ENCODE data around the gene CASP8AP2.
A peak's percentile ranks its signal among the peaks of the same experiment; 100 is the strongest.
"Not testable (repeated sequence)": the region's sequence is repeated elsewhere in the genome, so short reads cannot be mapped to it uniquely, and the experiment has no call there.

Gene CASP8AP2

GRCh38 chr6:89829472-89830169 lies at the start of gene CASP8AP2:
TSS of gene CASP8AP2 (plus strand) at chr6:89829880.
- Histone ChIP-seq H3K9me3 (ENCODE audit: low read length) (no peaks in the 10 kb centered on the region), H3K36me3 (ENCODE audit: insufficient read depth, low read length) (peaks cover 25% of the 10 kb centered on the region), H3F3A (ENCODE audit: insufficient read depth, low read length) (peaks cover 5% of the 10 kb centered on the region; the same call in 1 of the 2 replicates), H2AFZ (ENCODE audit: low read length) (peak within 1 kb of the TSS; percentile 37; the same call in 1 of the 2 replicates), H3K4me3 (ENCODE audit: low read depth, low read length, poor library complexity, severe bottlenecking) (peak within 1 kb of the TSS; percentile 80), H3K27ac (ENCODE audit: low read depth, low read length, poor library complexity, severe bottlenecking) (peak within 1 kb of the TSS; percentile 74), H3K9me2 (ENCODE audit: low read depth, low read length) (no peaks in the 10 kb centered on the region), H3K27me3 (ENCODE audit: insufficient read depth, low read length) (no peaks in the 10 kb centered on the region), H3K4me1 (ENCODE audit: insufficient read depth, low read length, severe bottlenecking) (peaks cover 15% of the 10 kb centered on the region), H4K20me1 (ENCODE audit: insufficient read depth, low read length) (no peaks in the 10 kb centered on the region), H3K9ac (ENCODE audit: low read length) (peak within 1 kb of the TSS; percentile 89), H3K4me2 (ENCODE audit: low read length) (peak within 1 kb of the TSS; percentile 80), H3K79me2 (ENCODE audit: insufficient read depth, low read length) (peaks cover 13% of the 10 kb centered on the region)
- TF ChIP-seq EZH2 (IDR thresholded peaks at IDR 0.05; ENCODE audit: borderline replicate concordance, low read length) (no peak), CTCF (IDR thresholded peaks at IDR 0.05; ENCODE audit: low read length) (no peak)

DNA sequence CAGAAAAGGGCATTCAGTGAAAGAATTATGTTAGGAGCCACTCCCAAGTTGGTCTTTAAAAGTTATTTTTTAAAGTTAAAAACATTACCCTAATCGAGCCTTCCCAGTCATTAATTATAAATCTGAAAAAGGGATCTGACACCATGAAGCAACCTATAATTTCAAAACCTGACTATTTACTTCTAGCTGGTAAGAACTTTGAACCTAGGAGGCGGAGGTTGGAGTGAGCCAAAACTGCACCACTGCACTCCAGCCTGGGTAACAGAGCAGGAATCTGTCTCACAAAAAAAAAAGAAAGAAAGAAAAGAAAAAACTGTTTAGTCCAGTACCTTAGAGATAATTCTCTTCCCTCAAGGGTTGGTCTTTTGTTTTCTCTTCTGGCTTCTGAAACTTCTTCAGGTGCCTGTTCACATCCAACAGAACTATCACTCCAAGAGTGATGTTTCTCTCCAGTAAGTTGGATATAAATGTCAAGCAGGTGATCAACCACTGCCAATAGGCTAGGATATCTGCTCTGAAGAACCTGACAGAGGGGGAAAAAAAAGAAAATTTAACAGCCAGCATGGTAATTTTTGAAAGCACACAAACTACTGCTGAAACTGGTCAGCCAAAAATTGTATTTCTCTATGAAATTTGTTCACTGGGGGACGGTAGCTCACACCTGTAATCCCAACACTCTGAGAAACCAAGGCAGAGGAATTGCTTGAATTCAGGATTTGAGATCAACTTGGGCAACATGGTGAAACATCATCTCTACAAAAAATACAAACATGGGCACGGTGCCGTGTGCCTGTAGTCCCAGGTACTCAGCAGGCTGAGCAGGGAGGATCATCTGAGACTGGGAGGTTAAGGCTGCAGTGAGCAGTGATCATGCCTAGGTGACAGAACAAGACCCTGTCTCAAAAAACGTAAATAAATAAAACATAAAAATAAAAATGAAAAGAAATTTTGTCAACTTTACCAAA lies 48.3 kb upstream of the CASP8AP2 start:
- Histone ChIP-seq H3K4me1 (ENCODE audit: insufficient read depth, low read length, severe bottlenecking) (no peaks in the 10 kb centered on the region), H3K36me3 (ENCODE audit: insufficient read depth, low read length) (peaks cover 88% of the 10 kb centered on the region), H3K4me3 (ENCODE audit: low read depth, low read length, poor library complexity, severe bottlenecking) (no peak overlapping the region), H4K20me1 (ENCODE audit: insufficient read depth, low read length) (no peaks in the 10 kb centered on the region), H2AFZ (ENCODE audit: low read length) (no peak overlapping the region), H3K79me2 (ENCODE audit: insufficient read depth, low read length) (no peaks in the 10 kb centered on the region), H3K27me3 (ENCODE audit: insufficient read depth, low read length) (no peaks in the 10 kb centered on the region), H3K9me3 (ENCODE audit: low read length) (peaks cover 4% of the 10 kb centered on the region; the same call in 1 of the 2 replicates), H3K4me2 (ENCODE audit: low read length) (no peak overlapping the region), H3K9me2 (ENCODE audit: low read depth, low read length) (no peaks in the 10 kb centered on the region), H3K27ac (ENCODE audit: low read depth, low read length, poor library complexity, severe bottlenecking) (no peak overlapping the region), H3F3A (ENCODE audit: insufficient read depth, low read length) (no peaks in the 10 kb centered on the region), H3K9ac (ENCODE audit: low read length) (no peak overlapping the region)
- TF ChIP-seq EZH2 (IDR thresholded peaks at IDR 0.05; ENCODE audit: borderline replicate concordance, low read length) = no peak
- TF ChIP-seq CTCF (IDR thresholded peaks at IDR 0.05; ENCODE audit: low read length) = no peak

GRCh38 chr6:89782222-89782621 lies 47.5 kb upstream of the CASP8AP2 start:
- Histone ChIP-seq H3K79me2 (ENCODE audit: insufficient read depth, low read length) (no peaks in the 10 kb centered on the region), H2AFZ (ENCODE audit: low read length) (no peak overlapping the region), H3K4me2 (ENCODE audit: low read length) (no peak overlapping the region), H3K4me3 (ENCODE audit: low read depth, low read length, poor library complexity, severe bottlenecking) (no peak overlapping the region), H3K4me1 (ENCODE audit: insufficient read depth, low read length, severe bottlenecking) (no peaks in the 10 kb centered on the region), H3K27me3 (ENCODE audit: insufficient read depth, low read length) (no peaks in the 10 kb centered on the region), H3K36me3 (ENCODE audit: insufficient read depth, low read length) (peaks cover 88% of the 10 kb centered on the region), H4K20me1 (ENCODE audit: insufficient read depth, low read length) (no peaks in the 10 kb centered on the region), H3K9me2 (ENCODE audit: low read depth, low read length) (no peaks in the 10 kb centered on the region), H3K9ac (ENCODE audit: low read length) (no peak overlapping the region), H3K9me3 (ENCODE audit: low read length) (peaks cover 4% of the 10 kb centered on the region; the same call in 1 of the 2 replicates), H3F3A (ENCODE audit: insufficient read depth, low read length) (no peaks in the 10 kb centered on the region), H3K27ac (ENCODE audit: low read depth, low read length, poor library complexity, severe bottlenecking) (no peak overlapping the region)
- TF ChIP-seq EZH2 (IDR thresholded peaks at IDR 0.05; ENCODE audit: borderline replicate concordance, low read length) = no peak
- no peak for TF ChIP-seq CTCF (IDR thresholded peaks at IDR 0.05; ENCODE audit: low read length)

GRCh38 chr6:89783293-89783692 lies 46.4 kb upstream of the CASP8AP2 start:
- not testable (repeated sequence) for H3K9me3 ChIP-seq (ENCODE audit: low read length); H3K27me3 ChIP-seq (ENCODE audit: insufficient read depth, low read length); H3K9me2 ChIP-seq (ENCODE audit: low read depth, low read length); H3K9ac ChIP-seq (ENCODE audit: low read length); H3K27ac ChIP-seq (ENCODE audit: low read depth, low read length, poor library complexity, severe bottlenecking); H3K79me2 ChIP-seq (ENCODE audit: insufficient read depth, low read length); H3K4me1 ChIP-seq (ENCODE audit: insufficient read depth, low read length, severe bottlenecking); H2AFZ ChIP-seq (ENCODE audit: low read length); H3F3A ChIP-seq (ENCODE audit: insufficient read depth, low read length); H3K4me2 ChIP-seq (ENCODE audit: low read length); H3K4me3 ChIP-seq (ENCODE audit: low read depth, low read length, poor library complexity, severe bottlenecking); H4K20me1 ChIP-seq (ENCODE audit: insufficient read depth, low read length)
- peaks cover 91% of the 10 kb centered on the region for H3K36me3 ChIP-seq (ENCODE audit: insufficient read depth, low read length)

Measured in OCI-LY1 (cell line).